DMS79 (cell line): Measurements from ENCODE around the gene SSBP2.

Experiments
- DNase-seq: peaks from one replicate; lab custom pipeline; 2025; lab: John Stamatoyannopoulos, UW

SSBP2 gene

DNA sequence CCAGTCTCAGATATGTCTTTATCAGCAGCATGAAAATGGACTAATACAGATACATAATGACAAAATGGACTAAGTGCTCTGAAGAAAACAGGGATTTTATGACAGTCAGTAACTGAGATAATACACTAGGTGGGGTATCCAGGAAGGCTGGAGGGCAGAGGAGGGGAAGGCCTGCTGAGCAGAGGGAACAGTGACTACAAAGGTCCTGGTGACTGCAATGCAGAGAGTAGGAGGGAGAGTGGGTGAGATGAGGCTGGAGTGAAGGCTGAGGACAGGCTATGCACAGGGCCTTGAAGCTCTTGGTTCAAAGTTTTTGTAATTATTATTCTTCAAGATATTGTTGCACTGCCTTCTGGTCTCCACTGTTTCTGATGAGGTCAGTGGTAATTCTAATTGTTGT, 361.9 kb downstream of the SSBP2 start:
- no peak for DNase-seq

DNA sequence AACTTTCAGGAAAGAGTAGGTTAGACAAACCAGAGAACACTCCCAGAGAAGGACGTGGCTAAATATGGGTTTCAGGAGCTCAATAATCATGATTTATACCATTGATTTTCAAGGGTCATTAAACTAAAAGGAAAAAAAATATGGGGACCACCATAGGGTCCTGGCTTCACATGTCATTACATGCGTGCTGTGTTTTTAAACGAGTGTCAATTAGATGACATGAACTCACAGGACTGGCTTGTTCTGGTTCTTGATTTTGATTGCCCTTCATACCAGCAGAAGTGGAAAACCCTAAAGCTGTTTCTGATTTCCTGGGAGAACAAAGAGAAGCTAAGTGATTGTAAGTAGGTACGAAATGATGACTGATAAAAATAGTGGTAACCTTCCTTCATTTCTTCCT, 362.7 kb downstream of the SSBP2 start:
- DNase-seq, result no peak

DNA sequence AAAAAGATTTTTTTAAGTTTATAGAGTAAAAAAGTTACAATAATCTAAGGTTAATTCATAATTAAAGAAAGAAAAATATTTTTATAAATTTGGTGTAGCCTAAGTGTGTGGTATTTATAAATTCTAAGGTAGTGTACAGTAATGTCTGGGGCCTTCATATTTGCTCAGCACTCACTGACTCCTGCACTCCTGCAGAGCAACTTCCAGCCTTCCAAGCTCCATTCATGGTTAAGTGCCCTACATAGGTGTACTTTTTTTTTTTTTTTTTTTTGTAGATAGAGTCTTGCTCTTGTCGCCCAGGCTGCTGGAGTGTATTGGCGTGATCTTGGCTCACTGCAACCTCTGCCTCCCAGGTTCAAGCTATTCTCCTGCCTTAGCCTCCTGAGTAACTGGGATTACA, 367.0 kb downstream of the SSBP2 start:
- DNase-seq, result no peak

DNA sequence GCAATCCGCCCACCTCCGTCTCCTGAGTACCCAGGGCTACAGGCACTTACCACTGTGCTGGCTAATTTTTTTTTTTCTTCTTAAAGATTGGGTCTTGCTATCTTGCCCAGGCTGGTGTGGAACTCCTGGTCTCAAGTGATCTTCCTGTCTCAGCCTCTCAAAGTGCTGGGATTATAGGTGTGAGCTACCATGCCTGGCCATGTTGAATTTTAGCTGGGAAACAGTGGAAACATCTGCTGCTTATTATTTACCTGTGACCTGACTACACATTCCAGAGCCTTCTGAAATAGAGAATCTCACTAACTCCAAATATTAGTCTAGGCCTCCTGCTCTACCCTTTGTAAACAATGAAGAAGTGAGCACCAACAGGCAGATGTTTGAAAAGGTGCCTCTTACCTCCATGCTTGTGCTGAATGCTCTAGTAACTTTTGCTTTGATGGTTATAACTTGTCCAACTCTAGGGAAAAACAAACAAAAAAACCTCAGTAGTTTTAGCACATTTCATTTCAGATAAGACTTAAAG, 379.5 kb downstream of the SSBP2 start:
- no peak for DNase-seq

DNA sequence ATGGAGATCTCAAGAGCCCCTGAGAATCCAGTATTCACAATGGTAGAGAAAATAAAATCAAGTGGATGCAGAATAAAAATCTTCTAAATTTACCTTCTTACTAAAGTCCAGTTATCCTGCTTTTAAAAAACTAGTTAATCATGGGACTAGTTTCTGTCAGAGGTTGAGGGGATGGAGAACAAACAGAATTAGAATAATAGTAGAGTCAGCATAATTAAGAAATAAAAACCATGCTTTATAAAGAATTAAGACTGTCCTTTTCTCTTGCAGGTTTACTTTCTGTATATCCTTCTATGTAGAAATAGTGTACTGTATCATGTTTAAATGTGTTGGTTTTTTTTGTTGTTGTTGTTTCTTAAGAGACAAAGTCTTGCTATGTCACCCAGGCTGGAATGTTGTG, 380.0 kb downstream of the SSBP2 start:
- no peak for DNase-seq

DNA sequence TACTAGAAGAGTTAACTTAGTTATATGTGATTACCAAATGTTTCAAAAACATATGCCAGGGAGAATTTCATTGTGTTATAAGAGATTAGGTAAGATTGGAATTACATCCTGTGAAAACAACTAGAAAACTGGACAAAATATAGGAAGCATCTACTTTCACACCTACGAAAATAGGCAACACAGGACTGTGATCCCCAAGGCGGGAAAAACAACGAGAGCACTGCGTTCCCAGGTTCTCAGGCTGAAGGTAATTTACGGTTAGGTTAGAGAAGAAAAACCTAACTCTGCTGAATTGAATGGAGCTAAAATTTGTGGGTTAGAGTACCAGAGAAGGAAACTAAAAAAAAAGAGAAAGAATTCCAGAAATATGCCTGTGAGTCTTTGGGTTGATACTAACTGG, 385.4 kb downstream of the SSBP2 start:
- DNase-seq, result no peak

DNA sequence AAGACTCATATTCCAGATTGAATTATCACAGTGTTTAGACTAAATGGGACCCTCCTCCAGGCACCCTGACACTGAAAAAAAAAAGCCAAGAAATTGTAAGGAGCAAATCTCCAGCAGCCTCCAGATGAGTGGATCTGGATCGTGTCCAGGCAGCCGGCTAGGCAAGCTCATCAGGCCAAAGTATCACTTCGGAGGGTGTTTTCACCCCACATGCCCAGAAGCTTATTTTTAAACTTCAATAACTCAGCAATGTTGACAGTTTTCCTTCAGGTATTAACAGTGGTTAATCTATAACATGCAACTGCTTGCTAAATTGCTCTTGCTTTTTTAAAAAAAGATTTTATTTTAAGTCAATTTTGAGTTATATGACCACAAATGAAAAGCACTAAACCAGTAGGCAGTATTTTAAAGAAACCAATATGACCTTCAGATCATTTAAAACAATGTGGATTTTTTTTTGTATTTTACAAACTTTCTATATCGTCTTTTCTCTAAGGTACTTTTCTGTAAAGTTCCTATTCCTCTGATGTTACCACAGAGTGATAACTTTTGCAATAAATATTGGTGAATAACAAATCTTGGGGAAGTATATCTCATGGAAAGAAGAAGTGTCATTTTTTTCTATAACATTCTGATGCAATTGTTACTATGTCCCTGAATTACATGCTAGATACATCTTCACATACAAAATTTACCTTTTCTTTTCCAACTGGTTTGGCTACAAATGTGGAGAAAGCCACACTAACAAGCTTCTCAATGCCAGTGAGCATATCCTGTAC, 387.6 kb downstream of the SSBP2 start:
- no peak for DNase-seq
